Measurements from ENCODE around the gene NBEAL2. TPM values are rescaled to one million over a fixed set of nuclear protein-coding genes. Genes with fewer than 3 reads are reported as not detected.
"Not testable (repeated sequence)": the region's sequence is repeated elsewhere in the genome, so short reads cannot be mapped to it uniquely, and the experiment has no call there.

NBEAL2 gene
- total RNA-seq, 4 donors from 2014 or later = 12.3 to 23.2 (median 20.4) TPM

GRCh38 chr3:47028146-47028545 is 48.7 kb downstream of the NBEAL2 start:
- Histone ChIP-seq H3K4me1 (peaks cover 0 to 33% (median 0%) of the 10 kb centered on the region in 3 donors), H3K27me3 (no peaks in the 10 kb centered on the region), H3K36me3 (peaks cover 0 to 31% of the 10 kb centered on the region in 2 donors), H3K4me3 (no peak overlapping the region), H3K9me3 (no peaks in the 10 kb centered on the region), H3K27ac (no peak overlapping the region)
- 61 to 90% methylated on average over 2 to 3 of the region's 3 CpGs for WGBS, 2 donors (ENCODE audit: low coverage in 1 of 2)
- no peak for ATAC-seq
- no peak for TF ChIP-seq EP300 (IDR thresholded peaks at IDR 0.05)
- no peak for TF ChIP-seq POLR2A (IDR thresholded peaks at IDR 0.05)
- no peak for TF ChIP-seq POLR2AphosphoS5 (IDR thresholded peaks at IDR 0.05)
- no peak for TF ChIP-seq CTCF (IDR thresholded peaks at IDR 0.05)

- no peaks in the 10 kb centered on the region for H3K27me3 ChIP-seq
- ATAC-seq = no peak
- peaks cover 0 to 36% of the 10 kb centered on the region in 2 donors for H3K36me3 ChIP-seq
- no peak overlapping the region for H3K27ac ChIP-seq
- peaks cover 0 to 30% (median 0%) of the 10 kb centered on the region in 3 donors for H3K4me1 ChIP-seq
- TF ChIP-seq POLR2A (IDR thresholded peaks at IDR 0.05) = no peak
- no peak for TF ChIP-seq POLR2AphosphoS5 (IDR thresholded peaks at IDR 0.05)
- no peak for TF ChIP-seq EP300 (IDR thresholded peaks at IDR 0.05)
- TF ChIP-seq CTCF (IDR thresholded peaks at IDR 0.05) = no peak
- no peaks in the 10 kb centered on the region for H3K9me3 ChIP-seq
- no peak overlapping the region for H3K4me3 ChIP-seq
- WGBS, 2 donors (ENCODE audit: low coverage in 1 of 2) = 80 to 86% methylated on average over 1 of the region's 1 CpG
Observed at GRCh38 chr3:47028667-47029066, 49.2 kb downstream of the NBEAL2 start.

GRCh38 chr3:47031041-47031440 is 51.6 kb downstream of the NBEAL2 start:
- H3K4me3 ChIP-seq, H3K9me3 ChIP-seq, ATAC-seq, H3K27ac ChIP-seq, H3K27me3 ChIP-seq: not testable (repeated sequence)
- H3K36me3 ChIP-seq = peaks cover 0 to 60% of the 10 kb centered on the region in 2 donors
- peaks cover 0 to 32% (median 0%) of the 10 kb centered on the region in 3 donors for H3K4me1 ChIP-seq
- WGBS, 2 donors (ENCODE audit: low coverage in 1 of 2) = 47 to 74% methylated on average over 4 of the region's 4 CpGs

GRCh38 chr3:47034868-47035489 is 55.5 kb downstream of the NBEAL2 start:
- Histone ChIP-seq H3K36me3 (peaks cover 0 to 76% of the 10 kb centered on the region in 2 donors), H3K9me3 (no peaks in the 10 kb centered on the region), H3K27me3 (no peaks in the 10 kb centered on the region), H3K27ac (no peak overlapping the region), H3K4me1 (peaks cover 0 to 37% (median 0%) of the 10 kb centered on the region in 3 donors), H3K4me3 (no peak overlapping the region)
- WGBS, 2 donors (ENCODE audit: low coverage in 1 of 2) = 50 to 100% methylated on average over 1 to 2 of the region's 2 CpGs
- no peak for ATAC-seq
- TF ChIP-seq CTCF (IDR thresholded peaks at IDR 0.05) = no peak
- no peak for TF ChIP-seq EP300 (IDR thresholded peaks at IDR 0.05)
- no peak for TF ChIP-seq POLR2A (IDR thresholded peaks at IDR 0.05)
- no peak for TF ChIP-seq POLR2AphosphoS5 (IDR thresholded peaks at IDR 0.05)

GRCh38 chr3:47035645-47036044 is 56.2 kb downstream of the NBEAL2 start:
- peaks cover 0 to 31% (median 0%) of the 10 kb centered on the region in 3 donors for H3K4me1 ChIP-seq
- ATAC-seq = no peak
- H3K9me3 ChIP-seq = no peaks in the 10 kb centered on the region
- peaks cover under 1 to 83% of the 10 kb centered on the region in 2 donors for H3K36me3 ChIP-seq
- no peak overlapping the region for H3K4me3 ChIP-seq
- TF ChIP-seq POLR2A (IDR thresholded peaks at IDR 0.05) = no peak
- no peak for TF ChIP-seq POLR2AphosphoS5 (IDR thresholded peaks at IDR 0.05)
- TF ChIP-seq EP300 (IDR thresholded peaks at IDR 0.05) = no peak
- no peak for TF ChIP-seq CTCF (IDR thresholded peaks at IDR 0.05)
- no peak overlapping the region for H3K27ac ChIP-seq
- no peaks in the 10 kb centered on the region for H3K27me3 ChIP-seq
- WGBS, 2 donors (ENCODE audit: low coverage in 1 of 2) = 39 to 59% methylated on average over 2 of the region's 2 CpGs
